ENCODE data around the gene PYY.
A peak's percentile ranks its signal among the peaks of the same experiment; 100 is the strongest.
"Not testable (repeated sequence)": the region's sequence is repeated elsewhere in the genome, so short reads cannot be mapped to it uniquely, and the experiment has no call there.

The PYY gene

GRCh38 chr17:43932923-43933322 lies 20.8 kb downstream of the PYY start:
- Histone ChIP-seq H3K36me3 (no peaks in the 10 kb centered on the region), H3K4me3 (no peak overlapping the region), H3K27me3 (peaks cover 0 to 41% of the 10 kb centered on the region in 2 donors), H3K4me1 (peaks cover 0 to 3% (median 2%) of the 10 kb centered on the region in 4 donors), H3K27ac (no peak overlapping the region), H3K9me3 (no peaks in the 10 kb centered on the region)
- TF ChIP-seq, protein P1, sequence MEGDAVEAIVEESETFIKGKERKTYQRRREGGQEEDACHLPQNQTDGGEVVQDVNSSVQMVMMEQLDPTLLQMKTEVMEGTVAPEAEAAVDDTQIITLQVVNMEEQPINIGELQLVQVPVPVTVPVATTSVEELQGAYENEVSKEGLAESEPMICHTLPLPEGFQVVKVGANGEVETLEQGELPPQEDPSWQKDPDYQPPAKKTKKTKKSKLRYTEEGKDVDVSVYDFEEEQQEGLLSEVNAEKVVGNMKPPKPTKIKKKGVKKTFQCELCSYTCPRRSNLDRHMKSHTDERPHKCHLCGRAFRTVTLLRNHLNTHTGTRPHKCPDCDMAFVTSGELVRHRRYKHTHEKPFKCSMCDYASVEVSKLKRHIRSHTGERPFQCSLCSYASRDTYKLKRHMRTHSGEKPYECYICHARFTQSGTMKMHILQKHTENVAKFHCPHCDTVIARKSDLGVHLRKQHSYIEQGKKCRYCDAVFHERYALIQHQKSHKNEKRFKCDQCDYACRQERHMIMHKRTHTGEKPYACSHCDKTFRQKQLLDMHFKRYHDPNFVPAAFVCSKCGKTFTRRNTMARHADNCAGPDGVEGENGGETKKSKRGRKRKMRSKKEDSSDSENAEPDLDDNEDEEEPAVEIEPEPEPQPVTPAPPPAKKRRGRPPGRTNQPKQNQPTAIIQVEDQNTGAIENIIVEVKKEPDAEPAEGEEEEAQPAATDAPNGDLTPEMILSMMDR (IDR thresholded peaks at IDR 0.05) = no peak
- DNase-seq = no peak
- intact Hi-C loops (cut with DNase I; ENCODE audit: low total_unique reads) = no loop called here

- H3K36me3 ChIP-seq = no peaks in the 10 kb centered on the region
- no peak overlapping the region for H3K4me3 ChIP-seq
- H3K27me3 ChIP-seq = peaks cover 0 to 41% of the 10 kb centered on the region in 2 donors
- H3K9me3 ChIP-seq = no peaks in the 10 kb centered on the region
- intact Hi-C loops (cut with DNase I; ENCODE audit: low total_unique reads) = no loop called here
- H3K4me1 ChIP-seq = peaks cover 0 to 6% (median 2%) of the 10 kb centered on the region in 4 donors
- no peak for DNase-seq
- TF ChIP-seq, protein P1 (IDR thresholded peaks at IDR 0.05) = no peak
- H3K27ac ChIP-seq = no peak overlapping the region
Measured at GRCh38 chr17:43932357-43932756, 21.4 kb downstream of the PYY start.

- Histone ChIP-seq H3K27ac (no peak overlapping the region), H3K4me3 (no peak overlapping the region), H3K27me3 (peaks cover 0 to 48% of the 10 kb centered on the region in 2 donors), H3K36me3 (no peaks in the 10 kb centered on the region), H3K9me3 (no peaks in the 10 kb centered on the region), H3K4me1 (peaks cover 0 to 14% (median 9%) of the 10 kb centered on the region in 4 donors)
- no peak for DNase-seq
- intact Hi-C loops (cut with DNase I; ENCODE audit: low total_unique reads) = no loop called here
- TF ChIP-seq, protein P1 (IDR thresholded peaks at IDR 0.05) = no peak
Measured at GRCh38 chr17:43931062-43931571, 22.6 kb downstream of the PYY start.

GRCh38 chr17:43928609-43929008 lies 25.1 kb downstream of the PYY start:
- H3K9me3 ChIP-seq = no peaks in the 10 kb centered on the region
- no peak for DNase-seq
- peaks cover 0 to 14% (median 9%) of the 10 kb centered on the region in 4 donors for H3K4me1 ChIP-seq
- H3K27me3 ChIP-seq = peaks cover 0 to 55% of the 10 kb centered on the region in 2 donors
- no peak overlapping the region for H3K27ac ChIP-seq
- no peaks in the 10 kb centered on the region for H3K36me3 ChIP-seq
- intact Hi-C loops (cut with DNase I; ENCODE audit: low total_unique reads) = no loop called here
- TF ChIP-seq, protein P1 (IDR thresholded peaks at IDR 0.05) = no peak
- H3K4me3 ChIP-seq = no peak overlapping the region

GRCh38 chr17:43927929-43928328 lies 25.8 kb downstream of the PYY start:
- DNase-seq = not testable (repeated sequence)
- H3K4me1 ChIP-seq = peaks cover 0 to 14% (median 9%) of the 10 kb centered on the region in 4 donors

GRCh38 chr17:43927060-43927864 lies 26.5 kb downstream of the PYY start:
- no peak for DNase-seq
- no peaks in the 10 kb centered on the region for H3K9me3 ChIP-seq
- peaks cover 0 to 14% (median 9%) of the 10 kb centered on the region in 4 donors for H3K4me1 ChIP-seq
- H3K4me3 ChIP-seq = peak overlapping the region; percentile 7 to 43
- H3K27me3 ChIP-seq = peaks cover 0 to 47% of the 10 kb centered on the region in 2 donors
- no peaks in the 10 kb centered on the region for H3K36me3 ChIP-seq
- TF ChIP-seq, protein P1 (IDR thresholded peaks at IDR 0.05) = no peak
- H3K27ac ChIP-seq = no peak overlapping the region
- intact Hi-C loops (cut with DNase I; ENCODE audit: low total_unique reads) = no loop called here

More at GRCh38 chr17:43927929-43928328, 25.8 kb downstream of the PYY start:
- H3K36me3 ChIP-seq; intact Hi-C loops (cut with DNase I; ENCODE audit: low total_unique reads); H3K27ac ChIP-seq; H3K9me3 ChIP-seq: not testable (repeated sequence)
- Histone ChIP-seq H3K27me3 (peaks cover 0 to 53% of the 10 kb centered on the region in 2 donors), H3K4me3 (peak overlapping the region in 1 of 2 donors; percentile 7)

Measured in tibial artery (tissue), 4 donors.